Colonic mucosa (tissue), 4 donors: ENCODE results near the gene DET1. TPM values are rescaled to one million over a fixed set of nuclear protein-coding genes. Genes with fewer than 3 reads are reported as not detected.

ENCODE experiments used
- DNase-seq: peaks from one replicate; pipeline ENCODE4 v3.0.0-alpha.2; 2020
- H3K27ac ChIP-seq: fragments of 200-600 bp; one replicate; pipeline ENCODE4 v1.8.0; 2021
- H3K27me3 ChIP-seq: fragments of 200-600 bp; one replicate; pipeline ENCODE4 v1.8.0; 2021
- H3K36me3 ChIP-seq: fragments of 200-600 bp; one replicate; pipeline ENCODE4 v1.8.0; 2021
- H3K4me1 ChIP-seq: fragments of 200-600 bp; one replicate; pipeline ENCODE4 v1.8.0; 2021; ENCODE audit warnings: mild to moderate bottlenecking
- H3K4me3 ChIP-seq: fragments of 200-600 bp; one replicate; pipeline ENCODE4 v1.8.0; 2021
- H3K9ac ChIP-seq, 2 donors: one replicate each; pipeline ENCODE4 v1.7.0; 2013; ENCODE audit warnings: control low read depth in 2 of 2, low read depth in 2 of 2, low read length in 2 of 2
- H3K9me3 ChIP-seq: fragments of 200-600 bp; one replicate; pipeline ENCODE4 v1.8.0; 2021
- CTCF ChIP-seq: fragments of 200-600 bp; IDR thresholded peaks from one replicate; pipeline ENCODE4 v1.8.0; 2022; ENCODE audit warnings: antibody characterized with exemption, mild to moderate bottlenecking
- intact Hi-C: fragments of 100-400 bp; cut with DNase I; formaldehyde crosslinking; loops from one replicate; pipeline ENCODE4 v1.14.1; 2022
- total RNA-seq, 2 donors: library from RNA; stranded (reverse); fragmentation: NEBNext Ultra II Directional in 1 of 2; extraction: Animal tissue kit (Norgen Biotek cat#: 25700) in 1 of 2; gene quantifications; one replicate each; pipeline ENCODE4 v1.2.1, GENCODE V29; 2021
- donor health status: healthy.
- donor health status: DM: no; HTN: no; CAD: no.
- donor health status: DM: no; HTN: no; CAD: no.

Gene DET1
- total RNA-seq, 2 donors from 2014 or later, result 4.6 to 4.9 TPM

GRCh38 chr15:88505721-88506120 is 40.8 kb downstream of the DET1 start:
- no peaks in the 10 kb centered on the region for H3K36me3 ChIP-seq
- no peak for TF ChIP-seq CTCF
- no peak overlapping the region for H3K27ac ChIP-seq
- no peak for DNase-seq
- no peaks in the 10 kb centered on the region for H3K4me1 ChIP-seq
- no peaks in the 10 kb centered on the region for H3K9me3 ChIP-seq
- intact Hi-C loops, result no loop called here
- no peak overlapping the region for H3K4me3 ChIP-seq
- no peaks in the 10 kb centered on the region for H3K27me3 ChIP-seq
- H3K9ac ChIP-seq, result no peak overlapping the region

GRCh38 chr15:88504445-88504844 is 42.0 kb downstream of the DET1 start:
- no peaks in the 10 kb centered on the region for H3K4me1 ChIP-seq
- H3K4me3 ChIP-seq, result no peak overlapping the region
- no peak for DNase-seq
- H3K36me3 ChIP-seq, result no peaks in the 10 kb centered on the region
- no peaks in the 10 kb centered on the region for H3K9me3 ChIP-seq
- no peaks in the 10 kb centered on the region for H3K27me3 ChIP-seq
- intact Hi-C loops, result no loop called here
- H3K9ac ChIP-seq, result no peak overlapping the region
- H3K27ac ChIP-seq, result no peak overlapping the region
- no peak for TF ChIP-seq CTCF

- no peak for TF ChIP-seq CTCF
- no peaks in the 10 kb centered on the region for H3K27me3 ChIP-seq
- H3K4me3 ChIP-seq, result no peak overlapping the region
- no peaks in the 10 kb centered on the region for H3K4me1 ChIP-seq
- no peak for DNase-seq
- H3K9me3 ChIP-seq, result no peaks in the 10 kb centered on the region
- H3K9ac ChIP-seq, result no peak overlapping the region
- intact Hi-C loops, result no loop called here
- H3K36me3 ChIP-seq, result no peaks in the 10 kb centered on the region
- no peak overlapping the region for H3K27ac ChIP-seq
Measured at GRCh38 chr15:88498996-88499395, 47.5 kb downstream of the DET1 start.

DNA sequence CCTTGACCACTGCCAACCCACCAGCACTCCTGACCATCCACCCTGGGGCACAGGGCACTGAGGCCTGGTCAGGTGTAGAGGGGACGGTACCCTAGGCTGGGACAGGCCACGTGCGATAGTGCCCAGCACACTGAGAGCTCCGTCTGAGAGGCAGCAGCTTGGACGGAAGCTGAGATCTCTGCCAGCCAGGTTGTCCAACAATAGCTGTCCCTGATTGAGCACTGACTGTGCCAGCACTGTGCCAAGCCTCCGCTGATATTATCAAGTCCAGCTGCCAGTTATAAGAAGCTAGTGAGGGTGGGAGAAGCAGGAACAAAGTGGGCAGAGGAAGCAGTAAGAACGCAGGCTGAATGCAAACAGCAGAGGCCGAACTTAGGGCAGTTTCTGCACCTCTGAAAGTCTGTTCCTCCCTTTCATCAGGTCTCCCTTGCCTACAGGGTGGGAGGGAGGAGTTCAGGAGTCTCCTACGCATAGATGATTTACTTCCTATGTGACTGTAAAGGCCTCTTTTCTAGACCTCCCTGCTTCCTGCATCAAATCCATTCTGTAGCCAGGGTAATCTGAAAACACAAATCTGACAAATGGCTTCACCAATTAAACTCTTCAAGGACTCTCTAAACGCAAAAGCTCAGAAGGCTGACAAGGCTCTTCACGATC is 49.2 kb downstream of the DET1 start:
- Histone ChIP-seq H3K36me3 (no peaks in the 10 kb centered on the region), H3K9ac (no peak overlapping the region), H3K9me3 (no peaks in the 10 kb centered on the region), H3K4me3 (no peak overlapping the region), H3K4me1 (no peaks in the 10 kb centered on the region), H3K27me3 (no peaks in the 10 kb centered on the region), H3K27ac (no peak overlapping the region)
- no peak for TF ChIP-seq CTCF
- DNase-seq, result no peak
- intact Hi-C loops, result no loop called here

GRCh38 chr15:88493844-88494243 is 52.6 kb downstream of the DET1 start:
- no peaks in the 10 kb centered on the region for H3K27me3 ChIP-seq
- no peak for TF ChIP-seq CTCF
- H3K27ac ChIP-seq, result no peak overlapping the region
- H3K9me3 ChIP-seq, result no peaks in the 10 kb centered on the region
- DNase-seq, result no peak
- H3K4me1 ChIP-seq, result no peaks in the 10 kb centered on the region
- H3K36me3 ChIP-seq, result no peaks in the 10 kb centered on the region
- H3K4me3 ChIP-seq, result no peak overlapping the region
- no peak overlapping the region for H3K9ac ChIP-seq
- intact Hi-C loops, result no loop called here
